ENCODE results near the gene CYLD. TPM values are rescaled to one million over a fixed set of nuclear protein-coding genes. Genes with fewer than 3 reads are reported as not detected.

CYLD gene
- total RNA-seq (2022; extraction: Qiagen RNA extraction): 10.7 to 16.1 TPM (median 12.9 TPM) in 5 replicates

GRCh38 chr16:50741781-50742575 is at the start of gene CYLD:
Gene CYLD, plus strand, starts transcription at chr16:50742086. Its CDS starts 7,613 bp downstream, at chr16:50749699.

DNA sequence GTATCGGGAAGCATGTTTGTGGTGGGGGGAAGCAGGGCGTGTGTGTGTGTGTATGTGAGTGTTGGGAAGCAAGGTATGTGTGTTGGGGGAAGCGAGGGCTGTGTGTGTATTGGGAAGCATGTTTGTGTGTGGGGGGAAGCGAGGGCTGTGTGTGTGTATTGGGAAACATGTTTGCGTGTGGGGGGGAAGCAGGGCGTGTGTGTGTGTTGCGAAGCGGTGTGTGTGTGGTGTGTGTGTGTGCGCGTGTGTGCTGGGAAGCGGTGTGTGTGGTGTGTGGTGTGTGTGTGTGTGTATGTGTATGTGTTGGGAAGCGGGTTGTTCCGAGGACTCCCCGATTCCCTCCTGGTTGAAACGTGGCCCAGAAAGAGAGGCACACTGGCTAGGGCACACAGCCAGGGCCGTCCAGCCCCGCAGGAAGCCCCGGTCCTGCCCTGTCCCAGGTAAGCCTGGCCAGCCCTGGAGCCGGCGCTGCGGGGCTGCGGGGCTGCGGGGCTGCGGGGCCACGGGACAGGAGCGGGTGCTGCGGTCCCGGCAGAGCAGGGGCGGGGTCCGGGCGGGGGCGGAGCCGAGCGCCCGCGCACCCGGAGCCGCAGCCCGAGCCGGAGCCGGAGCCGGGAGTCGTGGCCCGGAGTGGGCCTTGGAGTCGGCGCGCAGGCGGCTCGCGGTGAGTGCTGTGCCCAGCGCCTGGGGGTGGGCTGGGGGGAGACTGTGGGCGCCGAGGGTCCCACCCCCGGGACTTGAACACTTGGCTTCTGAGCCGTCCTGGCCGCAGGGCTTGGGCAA is 48.7 kb upstream of the CYLD start, which contains the start of gene NOD2:
TSS of gene NOD2 (plus strand) at position 608 of the 783 bp plus-strand sequence. CDS start 5,890 bp downstream, outside the sequence.

Other genes with a start within 250 kb of the CYLD start
- gene NKD1, start 193.7 kb upstream of the CYLD start, total RNA-seq (2022; extraction: Qiagen RNA extraction): 0.14 to 0.70 TPM (median 0.38 TPM) in 5 replicates
- gene SNX20, start 60.8 kb upstream of the CYLD start, total RNA-seq (2022; extraction: Qiagen RNA extraction): not detected in 5 replicates
- 0.01 to 0.21 TPM (median 0.04 TPM) in 4 of 5 replicates, not detected in the other for gene NOD2, start 48.5 kb upstream of the CYLD start, total RNA-seq (2022; extraction: Qiagen RNA extraction)

Data from A549 treated with Hydrocortisone at 1 μM for 4 hours (cell line).